HCT116 (cell line): ENCODE data around the gene KCNJ16. TPM values are rescaled to one million over a fixed set of nuclear protein-coding genes. Genes with fewer than 3 reads are reported as not detected.

Experiments
- ATAC-seq: fragments of 200-7000 bp; cut with Tn5 transposase; 2 replicates; pipeline ENCODE4 v1.9.1; 2020; ENCODE audit warnings: mild to moderate bottlenecking, moderate library complexity
- BruUV-seq: library from RNA; stranded (reverse); fragments of 400-500 nt; replicated peaks from 2 replicates; lab custom pipeline; 2021; lab: Mats Ljungman, UMichigan
- CTCF ChIA-PET: fragments of 300-600 bp; sonication (Branson Sonifier 250); formaldehyde crosslinking; loops from one replicate; lab custom pipeline; 2021; ENCODE audit warnings: antibody characterized with exemption; lab: Charles Lee
- POLR2A ChIA-PET: fragments of 300-600, 350-600 bp; sonication (Branson Sonifier 250); formaldehyde crosslinking; loops from one replicate; lab custom pipeline; 2021; ENCODE audit warnings: antibody characterized with exemption; lab: Charles Lee
- RAD21 ChIA-PET, 2 experiments: fragments of 300-600 bp; sonication (Branson Sonifier 250); formaldehyde crosslinking; loops; one replicate each; lab custom pipeline; 2023; ENCODE audit warnings: low total read pairs in 2 of 2; ENCODE audit not compliant: uncharacterized antibody in 2 of 2, unreplicated experiment in 2 of 2, low non-redundant PET in 1 of 2; lab: Charles Lee
- DNase-seq: peaks from one replicate; pipeline ENCODE4 v3.0.0-alpha.2; 2010; ENCODE audit warnings: low read depth, low spot score
- H2AFZ ChIP-seq: fragments of 200-600 bp; shearing (Covaris generic), sonication (generic); 2 replicates; pipeline ENCODE4 v1.6.1; 2017; ENCODE audit warnings: low read depth, mixed run types, mixed read lengths, antibody characterized with exemption, low read length; ENCODE audit not compliant: poor library complexity, severe bottlenecking
- H3K27ac ChIP-seq: 2 replicates; pipeline ENCODE4 v1.5.1; 2012; ENCODE audit warnings: low read depth, low read length
- H3K27me3 ChIP-seq: fragments of 200-600 bp; sonication (generic); 2 replicates; pipeline ENCODE4 v1.6.1; 2016; ENCODE audit warnings: mixed run types, low read length, mixed read lengths; ENCODE audit not compliant: insufficient read depth
- H3K36me3 ChIP-seq, 2 experiments: fragments of 200-500 bp in 1 of 2; fragments of 200-600 bp in 1 of 2; sonication (Bioruptor generic) in 1 of 2; sonication (generic) in 1 of 2; 2 replicates each; pipeline versions ENCODE4 v1.5.1 to v1.6.1; 2014 to 2016; ENCODE audit warnings: low read length in 2 of 2, inconsistent platforms in 1 of 2, mixed read lengths in 1 of 2, mixed run types in 1 of 2; ENCODE audit not compliant: insufficient read depth in 2 of 2, control insufficient read depth in 1 of 2
- H3K4me1 ChIP-seq, 2 experiments: fragments of 200-600 bp in 1 of 2; sonication (generic) in 1 of 2; 2 replicates each; pipeline versions ENCODE4 v1.5.1 to v1.6.1; 2012 to 2017; ENCODE audit warnings: low read length in 2 of 2, inconsistent platforms in 1 of 2, mild to moderate bottlenecking in 1 of 2, mixed read lengths in 1 of 2, mixed run types in 1 of 2, moderate library complexity in 1 of 2; ENCODE audit not compliant: insufficient read depth in 2 of 2, control insufficient read depth in 1 of 2
- H3K4me2 ChIP-seq: fragments of 200-600 bp; sonication (generic); 2 replicates; pipeline ENCODE4 v1.6.1; 2017; ENCODE audit warnings: mixed run types, low read length, mixed read lengths
- H3K4me3 ChIP-seq, 2 experiments: fragments of 200-600 bp in 1 of 2; sonication (generic) in 1 of 2; replicated peaks in 1 of 2; 2 replicates each; pipeline ENCODE4 v1.5.1; 2011 to 2016; ENCODE audit warnings: low read length in 2 of 2, control low read depth in 1 of 2, low read depth in 1 of 2, mild to moderate bottlenecking in 1 of 2, mixed read lengths in 1 of 2, mixed run types in 1 of 2
- H3K79me2 ChIP-seq: fragments of 200-600 bp; sonication (generic); 2 replicates; pipeline ENCODE4 v1.6.1; 2017; ENCODE audit warnings: mild to moderate bottlenecking, mixed run types, low read length, moderate library complexity, mixed read lengths; ENCODE audit not compliant: insufficient read depth
- H3K9ac ChIP-seq: fragments of 200-600 bp; sonication (generic); 2 replicates; pipeline ENCODE4 v1.6.1; 2016; ENCODE audit warnings: low read length, mixed read lengths
- H3K9me2 ChIP-seq: fragments of 200-600 bp; sonication (generic), shearing (Covaris generic); 2 replicates; pipeline ENCODE4 v1.6.1; 2017; ENCODE audit warnings: mixed run types, mild to moderate bottlenecking, moderate library complexity; ENCODE audit not compliant: insufficient read depth
- H3K9me3 ChIP-seq, 2 experiments: fragments of 200-500 bp in 1 of 2; fragments of 200-600 bp in 1 of 2; sonication (Bioruptor generic) in 1 of 2; sonication (generic) in 1 of 2; 2 replicates each; pipeline ENCODE4 v1.6.1; 2014 to 2017; ENCODE audit warnings: low read length in 2 of 2, mixed read lengths in 2 of 2, inconsistent platforms in 1 of 2, low read depth in 1 of 2, mild to moderate bottlenecking in 1 of 2, mixed run types in 1 of 2, moderate library complexity in 1 of 2; ENCODE audit not compliant: control insufficient read depth in 1 of 2, insufficient read depth in 1 of 2
- H4K20me1 ChIP-seq: fragments of 200-600 bp; sonication (generic), shearing (Covaris generic); 2 replicates; pipeline ENCODE4 v1.6.1; 2017; ENCODE audit warnings: mixed run types, mild to moderate bottlenecking, moderate library complexity; ENCODE audit not compliant: insufficient read depth
- CBX3 ChIP-seq: IDR thresholded peaks from 2 replicates; pipeline ENCODE4 v1.6.1; 2012; ENCODE audit warnings: low read depth
- CEBPB ChIP-seq: IDR thresholded peaks from 2 replicates; pipeline ENCODE4 v1.6.1; 2012; ENCODE audit warnings: low read depth
- ELF1 ChIP-seq: IDR thresholded peaks from 2 replicates; pipeline ENCODE4 v1.6.1; 2012; ENCODE audit warnings: low read depth, borderline replicate concordance
- EZH2phosphoT487 ChIP-seq: fragments of 200-600 bp; IDR thresholded peaks from 2 replicates; pipeline ENCODE4 v1.6.1; 2018; ENCODE audit warnings: antibody characterized with exemption, borderline replicate concordance
- FOSL1 ChIP-seq: IDR thresholded peaks from 2 replicates; pipeline ENCODE4 v1.6.1; 2012; ENCODE audit warnings: low read depth
- MAX ChIP-seq: IDR thresholded peaks from 2 replicates; pipeline ENCODE4 v1.6.1; 2012
- POLR2A ChIP-seq: IDR thresholded peaks from 2 replicates; pipeline ENCODE4 v1.7.0; 2011; ENCODE audit warnings: borderline replicate concordance; ENCODE audit not compliant: insufficient read depth, insufficient read length; ENCODE audit errors: extremely low read depth
- POLR2AphosphoS5 ChIP-seq: IDR thresholded peaks from 2 replicates; pipeline ENCODE4 v1.6.1; 2011; ENCODE audit warnings: mild to moderate bottlenecking, low read depth, low read length, moderate library complexity
- RAD21 ChIP-seq: IDR thresholded peaks from 2 replicates; pipeline ENCODE4 v1.6.1; 2012; ENCODE audit warnings: low read depth, mild to moderate bottlenecking
- SRF ChIP-seq: IDR thresholded peaks from 2 replicates; pipeline ENCODE4 v1.6.1; 2012; ENCODE audit warnings: low read depth
- ZFX ChIP-seq: fragments of 450-650 bp; IDR thresholded peaks from 2 replicates; pipeline ENCODE4 v1.6.1; 2017
- ZNF274 ChIP-seq: fragments of 200-500 bp; sonication (Bioruptor generic); IDR thresholded peaks from 2 replicates; pipeline ENCODE4 v1.6.1; 2014; ENCODE audit warnings: mild to moderate bottlenecking, low read depth, low read length, inconsistent platforms
- intact Hi-C: fragments of 100-400 bp; cut with micrococcal nuclease; formaldehyde crosslinking; loops from 2 replicates; pipeline ENCODE4 v1.10.0; 2022
- total RNA-seq: library from RNA; stranded (reverse); gene quantifications from one replicate; pipeline ENCODE4 v1.2.1, GENCODE V29; 2021; ENCODE audit not compliant: unreplicated experiment
- TF ChIP-seq, protein P1 (sequence below), 3 experiments: fragments of 200-600 bp in 1 of 3; sonication (generic) in 1 of 3; IDR thresholded peaks in 2 of 3; conservative IDR thresholded peaks in 1 of 3; 2 replicates each; pipeline ENCODE4 v1.5.1; 2012 to 2017; ENCODE audit warnings: low read depth in 2 of 3, low read length in 2 of 3, antibody characterized with exemption in 1 of 3, borderline replicate concordance in 1 of 3, control low read depth in 1 of 3, mild to moderate bottlenecking in 1 of 3, mixed read lengths in 1 of 3, mixed run types in 1 of 3, moderate library complexity in 1 of 3; ENCODE audit not compliant: insufficient read depth in 1 of 3
- TF ChIP-seq, protein P2 (sequence below): IDR thresholded peaks from 2 replicates; pipeline ENCODE4 v1.6.1; 2012
- TF ChIP-seq, protein P3 (sequence below): IDR thresholded peaks from 2 replicates; pipeline ENCODE4 v1.6.1; 2012; ENCODE audit warnings: low read depth
- TF ChIP-seq, protein P4 (sequence below): IDR thresholded peaks from 2 replicates; pipeline ENCODE4 v1.6.1; 2011; ENCODE audit warnings: mild to moderate bottlenecking, low read length, moderate library complexity; ENCODE audit not compliant: insufficient replicate concordance; ENCODE audit errors: extremely low read depth

KCNJ16 gene
- total RNA-seq, 1 experiment from 2014 or later = not detected

DNA sequence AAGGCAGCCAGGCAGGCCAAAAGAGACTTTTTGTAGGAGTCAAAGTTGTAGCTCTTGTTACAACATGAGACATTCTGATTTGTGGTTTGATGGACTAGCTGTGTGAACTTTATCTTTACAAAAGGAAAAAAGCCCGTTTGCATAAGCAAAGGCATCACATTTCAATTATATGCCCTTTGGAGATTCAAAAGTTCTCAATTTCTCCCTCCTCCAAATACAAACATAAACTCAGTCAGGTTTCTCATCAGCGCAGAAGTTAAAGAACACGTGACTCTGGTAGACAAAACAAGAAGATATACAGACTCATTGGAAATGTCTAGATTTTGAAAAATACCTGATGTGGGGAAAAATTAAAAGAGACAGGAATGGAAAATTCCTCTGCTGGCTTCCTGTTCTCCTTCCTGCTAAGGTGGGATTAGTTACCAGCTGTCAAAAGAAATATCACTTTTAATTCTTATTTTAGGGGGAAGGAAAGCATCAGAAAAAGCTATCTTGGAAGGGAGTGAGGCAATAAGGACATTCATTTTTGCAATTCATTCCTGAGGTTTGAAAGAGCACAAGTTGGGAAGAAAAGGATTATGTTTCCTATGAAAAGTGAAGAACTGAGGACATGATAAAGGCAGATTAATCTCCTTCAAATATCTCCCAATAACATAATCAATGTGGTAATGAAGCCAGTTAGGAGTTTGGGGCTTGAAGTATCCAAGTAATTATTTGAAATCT is 4.6 kb upstream of the KCNJ16 start:
- ATAC-seq (no peak), DNase-seq (no peak)
- ChIA-PET POLR2A (no interaction called here), CTCF (no interaction called here)
- Histone ChIP-seq H3K4me1 (no peaks in the 10 kb centered on the region), H3K27ac (no peak overlapping the region), H4K20me1 (no peaks in the 10 kb centered on the region), H3K9me2 (no peaks in the 10 kb centered on the region), H3K4me2 (no peak overlapping the region), H3K36me3 (no peaks in the 10 kb centered on the region), H3K9me3 (peaks cover 3 to 4% of the 10 kb centered on the region in 2 experiments; a peak in 3 of 4 replicates), H3K27me3 (no peaks in the 10 kb centered on the region)
- intact Hi-C loops = no loop called here
- TF ChIP-seq SRF = no peak
- no peak for TF ChIP-seq MAX
- no peak for TF ChIP-seq POLR2AphosphoS5
- no peak for TF ChIP-seq FOSL1
- TF ChIP-seq CEBPB = no peak
- no peak for TF ChIP-seq ZNF274
- no peak for TF ChIP-seq CBX3
- TF ChIP-seq, protein P1, sequence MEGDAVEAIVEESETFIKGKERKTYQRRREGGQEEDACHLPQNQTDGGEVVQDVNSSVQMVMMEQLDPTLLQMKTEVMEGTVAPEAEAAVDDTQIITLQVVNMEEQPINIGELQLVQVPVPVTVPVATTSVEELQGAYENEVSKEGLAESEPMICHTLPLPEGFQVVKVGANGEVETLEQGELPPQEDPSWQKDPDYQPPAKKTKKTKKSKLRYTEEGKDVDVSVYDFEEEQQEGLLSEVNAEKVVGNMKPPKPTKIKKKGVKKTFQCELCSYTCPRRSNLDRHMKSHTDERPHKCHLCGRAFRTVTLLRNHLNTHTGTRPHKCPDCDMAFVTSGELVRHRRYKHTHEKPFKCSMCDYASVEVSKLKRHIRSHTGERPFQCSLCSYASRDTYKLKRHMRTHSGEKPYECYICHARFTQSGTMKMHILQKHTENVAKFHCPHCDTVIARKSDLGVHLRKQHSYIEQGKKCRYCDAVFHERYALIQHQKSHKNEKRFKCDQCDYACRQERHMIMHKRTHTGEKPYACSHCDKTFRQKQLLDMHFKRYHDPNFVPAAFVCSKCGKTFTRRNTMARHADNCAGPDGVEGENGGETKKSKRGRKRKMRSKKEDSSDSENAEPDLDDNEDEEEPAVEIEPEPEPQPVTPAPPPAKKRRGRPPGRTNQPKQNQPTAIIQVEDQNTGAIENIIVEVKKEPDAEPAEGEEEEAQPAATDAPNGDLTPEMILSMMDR (IDR thresholded peaks at IDR 0.05 in 2 of 3, conservative IDR thresholded peaks at IDR 0.05 in 1 of 3; ENCODE audit: borderline replicate concordance in 1 of 3, insufficient read depth in 1 of 3, low read depth in 2 of 3, low read length in 2 of 3) = no peak
- TF ChIP-seq, protein P2, sequence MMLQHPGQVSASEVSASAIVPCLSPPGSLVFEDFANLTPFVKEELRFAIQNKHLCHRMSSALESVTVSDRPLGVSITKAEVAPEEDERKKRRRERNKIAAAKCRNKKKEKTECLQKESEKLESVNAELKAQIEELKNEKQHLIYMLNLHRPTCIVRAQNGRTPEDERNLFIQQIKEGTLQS = no peak
- no peak for TF ChIP-seq EZH2phosphoT487
- TF ChIP-seq ELF1 = no peak
- TF ChIP-seq POLR2A = no peak
- no peak for TF ChIP-seq RAD21
- TF ChIP-seq, protein P3, sequence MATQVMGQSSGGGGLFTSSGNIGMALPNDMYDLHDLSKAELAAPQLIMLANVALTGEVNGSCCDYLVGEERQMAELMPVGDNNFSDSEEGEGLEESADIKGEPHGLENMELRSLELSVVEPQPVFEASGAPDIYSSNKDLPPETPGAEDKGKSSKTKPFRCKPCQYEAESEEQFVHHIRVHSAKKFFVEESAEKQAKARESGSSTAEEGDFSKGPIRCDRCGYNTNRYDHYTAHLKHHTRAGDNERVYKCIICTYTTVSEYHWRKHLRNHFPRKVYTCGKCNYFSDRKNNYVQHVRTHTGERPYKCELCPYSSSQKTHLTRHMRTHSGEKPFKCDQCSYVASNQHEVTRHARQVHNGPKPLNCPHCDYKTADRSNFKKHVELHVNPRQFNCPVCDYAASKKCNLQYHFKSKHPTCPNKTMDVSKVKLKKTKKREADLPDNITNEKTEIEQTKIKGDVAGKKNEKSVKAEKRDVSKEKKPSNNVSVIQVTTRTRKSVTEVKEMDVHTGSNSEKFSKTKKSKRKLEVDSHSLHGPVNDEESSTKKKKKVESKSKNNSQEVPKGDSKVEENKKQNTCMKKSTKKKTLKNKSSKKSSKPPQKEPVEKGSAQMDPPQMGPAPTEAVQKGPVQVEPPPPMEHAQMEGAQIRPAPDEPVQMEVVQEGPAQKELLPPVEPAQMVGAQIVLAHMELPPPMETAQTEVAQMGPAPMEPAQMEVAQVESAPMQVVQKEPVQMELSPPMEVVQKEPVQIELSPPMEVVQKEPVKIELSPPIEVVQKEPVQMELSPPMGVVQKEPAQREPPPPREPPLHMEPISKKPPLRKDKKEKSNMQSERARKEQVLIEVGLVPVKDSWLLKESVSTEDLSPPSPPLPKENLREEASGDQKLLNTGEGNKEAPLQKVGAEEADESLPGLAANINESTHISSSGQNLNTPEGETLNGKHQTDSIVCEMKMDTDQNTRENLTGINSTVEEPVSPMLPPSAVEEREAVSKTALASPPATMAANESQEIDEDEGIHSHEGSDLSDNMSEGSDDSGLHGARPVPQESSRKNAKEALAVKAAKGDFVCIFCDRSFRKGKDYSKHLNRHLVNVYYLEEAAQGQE = no peak
- TF ChIP-seq, protein P4, sequence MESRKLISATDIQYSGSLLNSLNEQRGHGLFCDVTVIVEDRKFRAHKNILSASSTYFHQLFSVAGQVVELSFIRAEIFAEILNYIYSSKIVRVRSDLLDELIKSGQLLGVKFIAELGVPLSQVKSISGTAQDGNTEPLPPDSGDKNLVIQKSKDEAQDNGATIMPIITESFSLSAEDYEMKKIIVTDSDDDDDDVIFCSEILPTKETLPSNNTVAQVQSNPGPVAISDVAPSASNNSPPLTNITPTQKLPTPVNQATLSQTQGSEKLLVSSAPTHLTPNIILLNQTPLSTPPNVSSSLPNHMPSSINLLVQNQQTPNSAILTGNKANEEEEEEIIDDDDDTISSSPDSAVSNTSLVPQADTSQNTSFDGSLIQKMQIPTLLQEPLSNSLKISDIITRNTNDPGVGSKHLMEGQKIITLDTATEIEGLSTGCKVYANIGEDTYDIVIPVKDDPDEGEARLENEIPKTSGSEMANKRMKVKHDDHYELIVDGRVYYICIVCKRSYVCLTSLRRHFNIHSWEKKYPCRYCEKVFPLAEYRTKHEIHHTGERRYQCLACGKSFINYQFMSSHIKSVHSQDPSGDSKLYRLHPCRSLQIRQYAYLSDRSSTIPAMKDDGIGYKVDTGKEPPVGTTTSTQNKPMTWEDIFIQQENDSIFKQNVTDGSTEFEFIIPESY = no peak
- no peak for TF ChIP-seq ZFX
- TF ChIP-seq, all 23 proteins: peak for 0
- BruUV-seq = no TSS peak
- Histone ChIP-seq H3K4me3 (no peak overlapping the region), H2AFZ (no peak overlapping the region), H3K9ac (no peak overlapping the region), H3K79me2 (no peaks in the 10 kb centered on the region)
- RAD21 ChIA-PET = no interaction called here
